ENCODE measurements around the gene ELMO1.

The ELMO1 gene

GRCh38 chr7:37206192-37206591, 242.5 kb downstream of the ELMO1 start:
- H3K4me3 ChIP-seq (ENCODE audit: low read depth, low read length) = no peak overlapping the region
- DNase-seq (ENCODE audit: low read depth) = no peak
- TF ChIP-seq POLR2A (IDR thresholded peaks at IDR 0.05; ENCODE audit: extremely low read depth, insufficient read length) (no peak), MYC (IDR thresholded peaks at IDR 0.05; ENCODE audit: low read depth, low read length) (no peak)
- TF ChIP-seq, protein P1, sequence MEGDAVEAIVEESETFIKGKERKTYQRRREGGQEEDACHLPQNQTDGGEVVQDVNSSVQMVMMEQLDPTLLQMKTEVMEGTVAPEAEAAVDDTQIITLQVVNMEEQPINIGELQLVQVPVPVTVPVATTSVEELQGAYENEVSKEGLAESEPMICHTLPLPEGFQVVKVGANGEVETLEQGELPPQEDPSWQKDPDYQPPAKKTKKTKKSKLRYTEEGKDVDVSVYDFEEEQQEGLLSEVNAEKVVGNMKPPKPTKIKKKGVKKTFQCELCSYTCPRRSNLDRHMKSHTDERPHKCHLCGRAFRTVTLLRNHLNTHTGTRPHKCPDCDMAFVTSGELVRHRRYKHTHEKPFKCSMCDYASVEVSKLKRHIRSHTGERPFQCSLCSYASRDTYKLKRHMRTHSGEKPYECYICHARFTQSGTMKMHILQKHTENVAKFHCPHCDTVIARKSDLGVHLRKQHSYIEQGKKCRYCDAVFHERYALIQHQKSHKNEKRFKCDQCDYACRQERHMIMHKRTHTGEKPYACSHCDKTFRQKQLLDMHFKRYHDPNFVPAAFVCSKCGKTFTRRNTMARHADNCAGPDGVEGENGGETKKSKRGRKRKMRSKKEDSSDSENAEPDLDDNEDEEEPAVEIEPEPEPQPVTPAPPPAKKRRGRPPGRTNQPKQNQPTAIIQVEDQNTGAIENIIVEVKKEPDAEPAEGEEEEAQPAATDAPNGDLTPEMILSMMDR (IDR thresholded peaks at IDR 0.05; ENCODE audit: low read depth, low read length) = no peak
- TF ChIP-seq, protein P2, sequence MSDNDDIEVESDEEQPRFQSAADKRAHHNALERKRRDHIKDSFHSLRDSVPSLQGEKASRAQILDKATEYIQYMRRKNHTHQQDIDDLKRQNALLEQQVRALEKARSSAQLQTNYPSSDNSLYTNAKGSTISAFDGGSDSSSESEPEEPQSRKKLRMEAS (IDR thresholded peaks at IDR 0.05; ENCODE audit: low read depth, low read length) = no peak

- H3K4me3 ChIP-seq (ENCODE audit: low read depth, low read length) = no peak overlapping the region
These were observed 243.2 kb downstream of the ELMO1 start for GRCh38 chr7:37205451-37205850.

DNA sequence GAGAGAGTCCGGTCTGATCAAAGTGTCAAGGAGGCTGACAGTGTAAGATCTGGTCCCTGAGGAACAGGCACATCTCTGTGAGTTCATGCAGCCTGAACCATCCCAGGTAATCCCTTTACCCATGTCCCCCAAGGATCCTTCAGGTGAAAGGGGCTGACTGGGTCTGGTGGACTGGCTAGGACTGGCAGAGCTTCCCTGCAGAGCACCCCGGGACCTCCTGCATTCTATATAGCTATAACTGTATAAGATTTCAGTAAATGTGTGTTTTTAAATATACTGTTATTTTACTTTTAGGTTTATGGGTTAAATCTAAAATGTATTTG, 246.8 kb downstream of the ELMO1 start:
- no peak overlapping the region for H3K4me3 ChIP-seq (ENCODE audit: low read depth, low read length)
- no peak for DNase-seq (ENCODE audit: low read depth)
- TF ChIP-seq, protein P1 (IDR thresholded peaks at IDR 0.05; ENCODE audit: low read depth, low read length) = no peak
- TF ChIP-seq, protein P2 (IDR thresholded peaks at IDR 0.05; ENCODE audit: low read depth, low read length) = no peak
- no peak for TF ChIP-seq MYC (IDR thresholded peaks at IDR 0.05; ENCODE audit: low read depth, low read length)
- TF ChIP-seq POLR2A (IDR thresholded peaks at IDR 0.05; ENCODE audit: extremely low read depth, insufficient read length) = no peak

More at GRCh38 chr7:37205451-37205850, 243.2 kb downstream of the ELMO1 start:
- TF ChIP-seq, protein P2 (IDR thresholded peaks at IDR 0.05; ENCODE audit: low read depth, low read length) = no peak
- TF ChIP-seq, protein P1 (IDR thresholded peaks at IDR 0.05; ENCODE audit: low read depth, low read length) = no peak
- TF ChIP-seq MYC (IDR thresholded peaks at IDR 0.05; ENCODE audit: low read depth, low read length) = no peak
- TF ChIP-seq POLR2A (IDR thresholded peaks at IDR 0.05; ENCODE audit: extremely low read depth, insufficient read length) = no peak
- DNase-seq (ENCODE audit: low read depth) = no peak

DNA sequence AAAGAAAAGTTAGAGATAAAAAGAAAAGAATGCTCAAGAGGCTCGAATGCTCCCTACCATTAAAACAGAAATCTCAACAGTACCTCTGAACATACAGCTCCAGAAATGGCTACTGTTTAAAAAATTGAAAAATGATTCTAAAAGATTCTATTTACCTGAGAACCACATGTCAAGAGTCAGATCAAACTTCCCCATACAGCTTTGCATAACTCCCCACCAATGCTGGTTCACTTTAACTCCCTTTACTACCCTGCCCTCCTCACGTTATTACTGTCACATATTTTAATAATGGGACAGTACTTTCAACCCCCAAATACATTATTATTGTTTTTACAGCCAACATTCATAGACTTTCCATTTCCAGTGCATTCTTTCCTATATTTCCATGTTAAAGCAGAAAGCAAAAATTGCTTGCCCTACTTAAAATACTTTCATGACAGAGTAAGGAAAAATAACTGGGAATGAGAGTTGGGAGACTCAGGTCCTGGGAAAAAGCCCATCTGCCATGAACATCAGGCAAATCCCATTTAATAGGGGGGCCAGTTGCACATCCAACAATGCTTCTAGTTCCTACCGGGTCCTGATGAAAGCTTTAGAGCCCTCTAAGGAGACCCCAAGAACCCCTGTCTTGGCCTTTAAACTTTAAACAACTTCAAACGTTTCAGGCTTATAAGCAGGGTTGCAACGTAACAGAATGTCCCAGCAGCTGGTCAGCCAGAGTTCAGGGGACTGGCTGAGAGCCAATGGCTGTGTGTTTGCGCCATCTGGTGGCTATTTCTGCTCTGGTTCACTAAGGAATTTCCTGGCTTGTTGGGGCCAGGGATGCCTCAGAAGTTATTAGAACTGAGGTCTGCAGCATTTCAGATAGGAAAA, 247.4 kb downstream of the ELMO1 start:
- H3K4me3 ChIP-seq (ENCODE audit: low read depth, low read length) = no peak overlapping the region
- peak; percentile 83 for DNase-seq (ENCODE audit: low read depth)
- TF ChIP-seq MYC (IDR thresholded peaks at IDR 0.05; ENCODE audit: low read depth, low read length) = no peak
- TF ChIP-seq, protein P1 (IDR thresholded peaks at IDR 0.05; ENCODE audit: low read depth, low read length) = peak; percentile 95

DNA sequence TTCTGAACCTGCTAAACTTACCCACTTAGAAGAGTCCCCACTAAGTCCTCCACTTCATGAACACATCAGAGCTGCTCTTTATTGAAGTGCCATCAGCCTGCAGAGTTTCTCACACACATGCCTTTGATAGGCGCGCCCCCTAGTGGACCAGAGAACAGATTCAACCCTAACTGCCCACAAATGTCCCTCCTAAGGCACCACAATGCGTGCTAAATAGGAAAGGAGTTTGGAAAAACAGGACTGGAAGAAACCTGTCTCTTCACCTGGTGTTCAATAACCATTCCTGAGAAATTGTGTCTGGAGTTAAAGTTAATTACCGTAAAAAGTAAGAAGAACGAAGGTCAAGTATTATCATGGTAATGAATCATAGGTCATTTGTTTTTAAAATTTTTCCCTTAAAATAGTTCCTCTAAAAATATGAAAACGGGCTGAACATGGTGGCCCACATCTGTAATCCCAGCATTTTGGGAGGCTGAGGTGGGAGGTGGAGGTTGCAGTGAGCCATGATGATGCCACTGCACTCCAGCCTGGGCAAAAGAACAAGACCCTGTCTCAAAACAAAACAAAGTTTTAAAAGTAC, 249.7 kb downstream of the ELMO1 start:
- peak; percentile 84 for DNase-seq (ENCODE audit: low read depth)
- no peak overlapping the region for H3K4me3 ChIP-seq (ENCODE audit: low read depth, low read length)
- TF ChIP-seq, protein P1 (IDR thresholded peaks at IDR 0.05; ENCODE audit: low read depth, low read length) = peak; percentile 98
- no peak for TF ChIP-seq POLR2A (IDR thresholded peaks at IDR 0.05; ENCODE audit: extremely low read depth, insufficient read length)
- TF ChIP-seq, protein P2 (IDR thresholded peaks at IDR 0.05; ENCODE audit: low read depth, low read length) = no peak
- peak; percentile 59 for TF ChIP-seq MYC (IDR thresholded peaks at IDR 0.05; ENCODE audit: low read depth, low read length)

All from NB4 (cell line).